ENCODE results near the gene TLR5.

TLR5 gene

GRCh38 chr1:223147409-223147808 lies 4.4 kb upstream of the TLR5 start:
- TF ChIP-seq, protein P1, sequence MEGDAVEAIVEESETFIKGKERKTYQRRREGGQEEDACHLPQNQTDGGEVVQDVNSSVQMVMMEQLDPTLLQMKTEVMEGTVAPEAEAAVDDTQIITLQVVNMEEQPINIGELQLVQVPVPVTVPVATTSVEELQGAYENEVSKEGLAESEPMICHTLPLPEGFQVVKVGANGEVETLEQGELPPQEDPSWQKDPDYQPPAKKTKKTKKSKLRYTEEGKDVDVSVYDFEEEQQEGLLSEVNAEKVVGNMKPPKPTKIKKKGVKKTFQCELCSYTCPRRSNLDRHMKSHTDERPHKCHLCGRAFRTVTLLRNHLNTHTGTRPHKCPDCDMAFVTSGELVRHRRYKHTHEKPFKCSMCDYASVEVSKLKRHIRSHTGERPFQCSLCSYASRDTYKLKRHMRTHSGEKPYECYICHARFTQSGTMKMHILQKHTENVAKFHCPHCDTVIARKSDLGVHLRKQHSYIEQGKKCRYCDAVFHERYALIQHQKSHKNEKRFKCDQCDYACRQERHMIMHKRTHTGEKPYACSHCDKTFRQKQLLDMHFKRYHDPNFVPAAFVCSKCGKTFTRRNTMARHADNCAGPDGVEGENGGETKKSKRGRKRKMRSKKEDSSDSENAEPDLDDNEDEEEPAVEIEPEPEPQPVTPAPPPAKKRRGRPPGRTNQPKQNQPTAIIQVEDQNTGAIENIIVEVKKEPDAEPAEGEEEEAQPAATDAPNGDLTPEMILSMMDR (IDR thresholded peaks at IDR 0.05; ENCODE audit: extremely low read depth, missing control alignments), result no peak
- no peak for DNase-seq (ENCODE audit: low spot score)

DNA sequence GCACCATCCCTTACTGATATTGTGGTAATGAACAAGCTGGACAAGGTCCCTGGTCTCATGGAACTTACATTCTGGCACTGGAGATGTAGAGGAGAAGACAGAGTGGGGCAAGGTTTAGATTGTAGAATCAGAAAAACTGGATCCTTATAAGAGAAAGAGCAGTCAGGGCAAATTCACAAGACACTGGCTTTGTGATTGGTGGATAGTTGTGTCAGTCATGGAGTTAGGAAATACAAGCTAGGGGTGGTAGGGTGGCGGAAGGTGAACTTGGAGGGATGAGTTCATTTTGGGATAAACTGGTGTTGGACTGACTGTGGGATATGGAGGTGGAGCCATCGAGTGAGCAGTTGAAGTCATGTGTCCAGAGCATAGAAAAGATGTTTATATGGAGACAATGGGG lies 3.7 kb upstream of the TLR5 start:
- TF ChIP-seq, protein P1 (IDR thresholded peaks at IDR 0.05; ENCODE audit: extremely low read depth, missing control alignments), result no peak
- no peak for DNase-seq (ENCODE audit: low spot score)

- no peak for DNase-seq (ENCODE audit: low spot score)
- TF ChIP-seq, protein P1 (IDR thresholded peaks at IDR 0.05; ENCODE audit: extremely low read depth, missing control alignments), result no peak
Measured at GRCh38 chr1:223144914-223145313, 1.9 kb upstream of the TLR5 start.

GRCh38 chr1:223144431-223144830 lies 1.4 kb upstream of the TLR5 start:
- TF ChIP-seq, protein P1 (IDR thresholded peaks at IDR 0.05; ENCODE audit: extremely low read depth, missing control alignments), result no peak
- DNase-seq (ENCODE audit: low spot score), result no peak

DNA sequence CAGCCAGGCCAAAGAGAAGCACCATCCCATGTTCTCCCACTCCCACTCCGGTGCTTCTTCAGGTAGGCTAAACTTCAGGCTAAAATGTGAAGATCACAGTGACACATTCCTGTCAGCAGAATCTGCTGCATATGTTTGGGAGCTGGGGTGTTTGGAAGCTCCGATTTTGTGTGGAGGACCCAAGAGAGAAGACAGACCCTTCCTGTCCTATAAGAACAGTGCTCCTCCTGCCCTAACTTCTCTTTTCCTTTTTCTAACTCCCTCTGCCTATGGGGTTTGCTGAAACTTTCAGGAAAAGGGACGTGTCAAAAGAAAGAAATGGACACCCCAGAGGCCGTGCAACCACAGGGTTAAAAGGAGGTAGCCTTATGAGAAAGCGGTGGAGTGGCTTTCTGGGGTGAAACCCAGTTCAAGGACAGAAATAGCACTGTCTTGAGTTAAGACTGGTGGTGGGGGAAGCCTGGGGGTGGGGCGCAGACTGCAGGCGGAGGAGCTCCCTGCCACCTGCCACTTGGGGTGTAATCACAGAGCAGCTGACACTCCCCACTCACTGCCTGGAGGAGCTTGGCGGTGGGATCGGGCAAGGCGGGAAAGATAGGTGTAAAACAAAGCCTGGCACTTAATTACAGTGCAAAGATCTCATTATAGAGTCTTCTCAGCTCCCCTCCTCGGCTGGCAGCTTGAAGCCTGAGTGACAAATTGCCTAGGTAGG lies 645 bp upstream of the TLR5 start:
- TF ChIP-seq, protein P1 (IDR thresholded peaks at IDR 0.05; ENCODE audit: extremely low read depth, missing control alignments), result no peak
- peak; percentile 62 for DNase-seq (ENCODE audit: low spot score)

GRCh38 chr1:223142269-223142668 lies 779 bp downstream of the TLR5 start:
- no peak for DNase-seq (ENCODE audit: low spot score)
- TF ChIP-seq, protein P1 (IDR thresholded peaks at IDR 0.05; ENCODE audit: extremely low read depth, missing control alignments), result no peak

GRCh38 chr1:223140611-223141405 lies 2.2 kb downstream of the TLR5 start:
- TF ChIP-seq, protein P1 (IDR thresholded peaks at IDR 0.05; ENCODE audit: extremely low read depth, missing control alignments), result no peak

More at GRCh38 chr1:223140611-223141405, 2.2 kb downstream of the TLR5 start:
- DNase-seq (ENCODE audit: low spot score), result no peak
